K562 (cell line): ENCODE results near the gene PSG3.

ENCODE experiments used
- MAFG ChIP-seq: fragments of 450-650 bp; conservative IDR thresholded peaks from 2 replicates; pipeline ENCODE4 v1.6.1; 2016; ENCODE audit warnings: missing genetic modification characterization, missing compliant biosample characterization
- POLR2AphosphoS5 ChIP-seq: IDR thresholded peaks from 2 replicates; pipeline ENCODE4 v1.6.1; 2011; ENCODE audit warnings: mild to moderate bottlenecking, low read depth, low read length, moderate library complexity; ENCODE audit not compliant: control insufficient read depth, insufficient read depth

DNA sequence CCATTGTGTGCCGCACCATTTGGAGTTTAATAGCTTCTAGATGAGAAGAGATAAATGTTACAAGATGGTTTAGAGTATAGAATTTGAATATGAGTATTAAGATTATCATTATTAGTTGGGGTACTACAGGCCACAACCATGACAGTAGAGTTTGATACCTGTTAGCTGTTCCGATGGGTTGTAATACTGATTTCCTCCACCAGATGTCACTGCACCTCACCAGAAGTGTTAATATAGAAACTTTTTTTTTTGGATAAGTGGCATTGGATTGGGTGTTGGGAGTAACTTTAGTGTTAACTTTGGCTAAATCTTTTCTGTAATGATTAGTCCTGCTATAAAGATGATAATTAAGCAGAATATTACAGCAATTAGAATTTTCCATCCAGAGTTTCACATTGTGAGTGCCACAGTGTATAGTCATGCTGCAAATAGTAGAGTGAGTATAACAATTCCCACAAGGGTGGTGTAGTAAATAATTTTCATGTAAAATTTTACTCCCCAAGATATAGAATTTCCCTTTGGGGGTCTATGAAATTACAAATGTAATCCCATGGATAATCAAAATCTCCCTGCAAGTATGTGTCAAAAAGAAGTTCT lies 56.3 kb downstream of the PSG3 start:
- TF ChIP-seq MAFG (tag) (no peak), POLR2AphosphoS5 (no peak)
